ENCODE results near the gene PROKR1.

Gene PROKR1

DNA sequence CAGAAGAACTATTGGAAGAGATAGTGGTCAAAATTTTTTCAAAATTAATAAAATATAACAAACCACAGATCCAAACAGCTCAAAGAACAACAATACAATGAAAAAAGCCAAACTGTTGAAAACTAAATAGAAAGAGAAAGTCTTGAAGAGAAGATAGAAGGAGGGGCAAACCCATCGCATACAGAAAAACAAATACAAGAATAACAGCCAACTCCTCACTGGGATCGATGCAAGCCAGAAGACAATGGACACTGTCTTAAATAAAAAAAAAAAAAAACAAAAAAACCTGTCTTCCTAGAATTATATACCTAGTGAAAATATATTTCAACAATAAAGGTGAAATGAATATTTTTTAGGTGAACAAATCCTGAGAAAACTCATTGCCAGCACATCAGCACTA, 57.2 kb downstream of the PROKR1 start:
- no peak for DNase-seq

DNA sequence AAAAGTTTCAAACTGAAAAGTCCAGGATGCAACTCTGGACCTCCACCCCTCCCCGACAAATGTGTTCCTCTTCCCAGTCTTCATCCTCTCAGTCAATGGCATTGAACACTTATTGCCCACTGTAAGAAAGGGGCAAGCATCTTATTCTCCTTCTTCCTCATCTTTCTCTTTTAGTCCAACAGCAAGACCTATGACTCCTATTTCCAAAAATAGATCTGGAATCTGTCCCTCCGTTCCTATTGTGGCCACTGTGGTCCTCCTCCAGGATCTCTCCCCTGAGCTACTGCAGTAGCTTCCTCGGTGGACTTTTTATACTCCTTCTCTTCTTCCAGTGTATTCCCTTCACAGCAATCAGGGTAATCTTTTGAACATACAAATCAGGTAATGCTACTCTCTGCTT, 63.3 kb downstream of the PROKR1 start:
- no peak for DNase-seq
